Transverse colon (tissue), 4 donors: ENCODE data around the gene USP5. TPM values are rescaled to one million over a fixed set of nuclear protein-coding genes. Genes with fewer than 3 reads are reported as not detected.

ENCODE experiments used
- DNase-seq: peaks from one replicate; pipeline ENCODE4 v3.0.0-alpha.2; 2019
- H3K27ac ChIP-seq, 4 donors: fragments of 200-600 bp; sonication (generic); 2 replicates each; pipeline ENCODE4 v1.5.1; 2016 to 2018; ENCODE audit warnings: inconsistent platforms in 4 of 4
- H3K27me3 ChIP-seq: fragments of 200-600 bp; sonication (generic); 2 replicates; pipeline ENCODE4 v1.5.1; 2017; ENCODE audit warnings: inconsistent platforms
- H3K36me3 ChIP-seq, 4 donors: fragments of 200-600 bp; sonication (generic); 2 replicates each; pipeline ENCODE4 v1.5.1; 2017 to 2019; ENCODE audit warnings: inconsistent platforms in 4 of 4
- H3K4me1 ChIP-seq, 4 donors: fragments of 200-600 bp; sonication (generic); 2 replicates each; pipeline ENCODE4 v1.5.1; 2017 to 2020; ENCODE audit warnings: inconsistent platforms in 4 of 4
- H3K4me3 ChIP-seq, 4 donors: fragments of 200-600 bp; sonication (generic); 1 replicate in 1 of 4; 2 replicates in 3 of 4; pipeline versions ENCODE4 v1.5.1 to v1.6.1; 2017 to 2019; ENCODE audit warnings: inconsistent platforms in 4 of 4
- H3K9me3 ChIP-seq, 2 donors: fragments of 200-600 bp; sonication (generic); 2 replicates each; pipeline ENCODE4 v1.5.1; 2017 to 2019; ENCODE audit warnings: inconsistent platforms in 2 of 2
- CTCF ChIP-seq, 5 experiments: fragments of 200-600 bp in 3 of 5; fragments of 450-650 bp in 2 of 5; sonication (generic) in 3 of 5; IDR thresholded peaks; 1 replicate in 2 of 5; 2 replicates in 3 of 5; pipeline ENCODE4 v1.5.1; 2016 to 2017; ENCODE audit warnings: antibody characterized with exemption in 5 of 5, inconsistent platforms in 3 of 5, mild to moderate bottlenecking in 2 of 5, moderate library complexity in 1 of 5
- EP300 ChIP-seq: sonication (generic); formaldehyde crosslinking; IDR thresholded peaks from one replicate; pipeline ENCODE4 v1.6.1; 2017; ENCODE audit warnings: antibody characterized with exemption, low read depth
- POLR2A ChIP-seq: fragments of 450-650 bp; IDR thresholded peaks from one replicate; pipeline ENCODE4 v1.6.1; 2016; ENCODE audit warnings: antibody characterized with exemption, mild to moderate bottlenecking, moderate library complexity
- POLR2AphosphoS5 ChIP-seq, 3 donors: sonication (generic); formaldehyde crosslinking; IDR thresholded peaks; one replicate each; pipeline ENCODE4 v1.6.1; 2016; ENCODE audit warnings: antibody characterized with exemption in 3 of 3
- WGBS, 2 donors: methylation state at CpG; one replicate each; pipeline ENCODE4 v1.1.5; 2018; ENCODE audit warnings: low coverage in 1 of 2; 5-methylcytosine and 5-hydroxymethylcytosine counted together
- in situ Hi-C, 4 donors: fragments of 200-750 bp; cut with MboI; loops; one replicate each; pipeline versions ENCODE4 v1.15.0 to v1.15.1; 2017; ENCODE audit warnings: low sequenced_read_pairs in 3 of 4, low pct_ligation_motif_present in 1 of 4, low pct_unique_long_range_greater_than_20kb in 1 of 4
- intact Hi-C: fragments of 100-400 bp; cut with DNase I; formaldehyde crosslinking; loops from one replicate; pipeline ENCODE4 v1.15.1; 2023; ENCODE audit warnings: low total_unique reads
- total RNA-seq, 4 donors: library from RNA; depleted of rRNA; stranded (reverse); fragments of >200 nt; gene quantifications; one replicate each; pipeline ENCODE4 v1.1.0, GENCODE V29; 2016

USP5 gene
- total RNA-seq, 4 donors from 2014 or later, result 30.5 to 171 (median 35.4) TPM

- DNase-seq, result no peak
Observed at GRCh38 chr12:6824901-6825381, 27.0 kb upstream of the USP5 start.

DNA sequence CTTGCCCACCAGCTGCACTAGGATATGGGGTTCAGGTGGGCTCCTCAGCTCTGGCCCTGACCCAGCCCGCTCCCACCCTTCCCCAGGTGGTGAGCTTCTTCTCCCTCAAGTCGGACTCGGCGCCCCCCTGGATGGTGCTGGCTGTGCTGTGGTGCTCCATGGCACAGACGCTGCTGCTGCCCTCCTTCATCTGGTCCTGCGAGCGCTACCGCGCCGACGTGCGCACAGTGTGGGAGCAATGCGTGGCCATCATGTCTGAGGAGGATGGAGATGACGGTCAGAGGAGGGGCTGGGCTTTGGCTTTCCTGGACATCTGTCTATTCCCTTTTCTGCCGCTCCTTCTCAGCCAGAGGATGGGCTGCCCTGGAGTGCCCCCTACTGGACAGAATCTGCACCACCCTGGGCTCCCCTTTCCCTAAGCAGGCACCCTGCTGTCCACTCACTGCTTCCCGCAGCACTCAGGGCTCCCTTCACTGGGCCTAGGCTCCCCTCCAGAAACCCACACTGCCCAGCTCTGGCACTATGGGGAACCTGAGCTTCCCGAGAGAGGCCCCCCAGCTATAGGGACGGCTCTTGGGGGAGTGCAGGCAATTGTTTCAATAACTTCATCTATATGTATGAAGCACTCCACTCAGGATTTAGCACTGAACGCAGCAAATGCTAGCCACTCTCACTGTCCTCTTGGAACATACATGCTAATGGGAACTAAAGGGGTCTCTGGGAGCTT, 26.4 kb upstream of the USP5 start:
- intact Hi-C loops, result loop anchor here (5.0 kb wide), 1 partner anchor 88 kb away; no protein-coding TSS in a partner anchor
- 18 to 29% methylated on average over 1 to 19 of the region's 19 CpGs for WGBS, 2 donors
- H3K27me3 ChIP-seq, result peaks cover 67% of the 10 kb centered on the region
- H3K27ac ChIP-seq, result no peak overlapping the region
- H3K36me3 ChIP-seq, result no peaks in the 10 kb centered on the region
- peaks cover 14 to 47% (median 30%) of the 10 kb centered on the region in 4 donors for H3K4me1 ChIP-seq
- peak; percentile 89 for DNase-seq
- no peak overlapping the region for H3K4me3 ChIP-seq
- TF ChIP-seq POLR2A (no peak), CTCF (IDR thresholded peaks at IDR 0.05) (peak; percentile 90 to 95 (median 92))
- no peaks in the 10 kb centered on the region for H3K9me3 ChIP-seq
- in situ Hi-C loops, result loop anchor here in 3 of 4 donors (10.0 to 25.0 kb wide), 2 partner anchors 81 to 88 kb away; no protein-coding TSS in a partner anchor

More at GRCh38 chr12:6824901-6825381, 27.0 kb upstream of the USP5 start:
- Histone ChIP-seq H3K4me3 (no peak overlapping the region), H3K36me3 (no peaks in the 10 kb centered on the region), H3K27ac (no peak overlapping the region), H3K4me1 (peaks cover 14 to 47% (median 30%) of the 10 kb centered on the region in 4 donors), H3K9me3 (no peaks in the 10 kb centered on the region), H3K27me3 (peaks cover 61% of the 10 kb centered on the region)
- in situ Hi-C loops (loop anchor here in 3 of 4 donors (10.0 to 25.0 kb wide), 2 partner anchors 80 to 88 kb away; no protein-coding TSS in a partner anchor), intact Hi-C loops (loop anchor here (5.0 kb wide), 1 partner anchor 88 kb away; no protein-coding TSS in a partner anchor)
- TF ChIP-seq EP300, result no peak
- no peak for TF ChIP-seq CTCF (IDR thresholded peaks at IDR 0.05)
- no peak for TF ChIP-seq POLR2A
- TF ChIP-seq POLR2AphosphoS5 (IDR thresholded peaks at IDR 0.05), result no peak
- 51 to 53% methylated on average over 7 to 12 of the region's 12 CpGs for WGBS, 2 donors

- H3K9me3 ChIP-seq, result no peaks in the 10 kb centered on the region
- peaks cover 14 to 43% (median 28%) of the 10 kb centered on the region in 4 donors for H3K4me1 ChIP-seq
- H3K4me3 ChIP-seq, result no peak overlapping the region
- in situ Hi-C loops, result loop anchor here in 3 of 4 donors (10.0 to 25.0 kb wide), 2 partner anchors 81 to 89 kb away; no protein-coding TSS in a partner anchor
- no peak for DNase-seq
- H3K36me3 ChIP-seq, result no peaks in the 10 kb centered on the region
- intact Hi-C loops, result loop anchor here (5.0 kb wide), 1 partner anchor 89 kb away; no protein-coding TSS in a partner anchor
- TF ChIP-seq EP300 (no peak), POLR2AphosphoS5 (IDR thresholded peaks at IDR 0.05) (no peak), CTCF (IDR thresholded peaks at IDR 0.05) (no peak), POLR2A (no peak)
- H3K27me3 ChIP-seq, result peaks cover 67% of the 10 kb centered on the region
- no peak overlapping the region for H3K27ac ChIP-seq
- 76 to 87% methylated on average over 3 to 17 of the region's 17 CpGs for WGBS, 2 donors
Observed at GRCh38 chr12:6826125-6826733, 25.7 kb upstream of the USP5 start.
